NB4 (cell line): ENCODE data around the gene GALNTL6.

Experiments used
- MYC ChIP-seq: IDR thresholded peaks from 2 replicates; pipeline ENCODE4 v1.6.1; 2011; ENCODE audit warnings: low read depth, low read length
- POLR2A ChIP-seq: IDR thresholded peaks from 2 replicates; pipeline ENCODE4 v1.6.1; 2011; ENCODE audit warnings: mild to moderate bottlenecking; ENCODE audit not compliant: insufficient read length; ENCODE audit errors: extremely low read depth
- TF ChIP-seq, protein P1 (sequence below): IDR thresholded peaks from one replicate; pipeline ENCODE4 v1.5.1; 2012; ENCODE audit warnings: low read depth, low read length
- TF ChIP-seq, protein P2 (sequence below): IDR thresholded peaks from 2 replicates; pipeline ENCODE4 v1.6.1; 2011; ENCODE audit warnings: low read depth, low read length

DNA sequence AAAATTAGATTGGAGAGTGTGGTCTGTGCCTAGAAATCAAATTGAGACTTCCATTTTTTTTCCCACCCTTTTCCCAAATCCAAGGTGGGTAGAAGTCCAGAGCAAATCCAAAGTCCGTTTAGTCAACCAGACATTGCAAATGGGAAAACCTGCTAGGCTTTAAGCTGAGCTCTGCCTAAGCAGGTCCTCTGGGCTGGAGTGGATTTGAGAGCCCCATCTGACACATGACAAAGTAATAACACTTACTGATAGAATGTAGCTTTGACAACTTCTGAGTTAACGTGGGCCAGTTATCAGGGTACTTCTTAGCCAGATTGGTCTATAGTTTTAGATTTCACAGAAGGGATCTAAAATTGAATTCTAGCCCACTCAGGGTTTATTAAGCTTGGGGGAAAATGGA lies 242.3 kb downstream of the GALNTL6 start:
- no peak for TF ChIP-seq POLR2A
- TF ChIP-seq, protein P1, sequence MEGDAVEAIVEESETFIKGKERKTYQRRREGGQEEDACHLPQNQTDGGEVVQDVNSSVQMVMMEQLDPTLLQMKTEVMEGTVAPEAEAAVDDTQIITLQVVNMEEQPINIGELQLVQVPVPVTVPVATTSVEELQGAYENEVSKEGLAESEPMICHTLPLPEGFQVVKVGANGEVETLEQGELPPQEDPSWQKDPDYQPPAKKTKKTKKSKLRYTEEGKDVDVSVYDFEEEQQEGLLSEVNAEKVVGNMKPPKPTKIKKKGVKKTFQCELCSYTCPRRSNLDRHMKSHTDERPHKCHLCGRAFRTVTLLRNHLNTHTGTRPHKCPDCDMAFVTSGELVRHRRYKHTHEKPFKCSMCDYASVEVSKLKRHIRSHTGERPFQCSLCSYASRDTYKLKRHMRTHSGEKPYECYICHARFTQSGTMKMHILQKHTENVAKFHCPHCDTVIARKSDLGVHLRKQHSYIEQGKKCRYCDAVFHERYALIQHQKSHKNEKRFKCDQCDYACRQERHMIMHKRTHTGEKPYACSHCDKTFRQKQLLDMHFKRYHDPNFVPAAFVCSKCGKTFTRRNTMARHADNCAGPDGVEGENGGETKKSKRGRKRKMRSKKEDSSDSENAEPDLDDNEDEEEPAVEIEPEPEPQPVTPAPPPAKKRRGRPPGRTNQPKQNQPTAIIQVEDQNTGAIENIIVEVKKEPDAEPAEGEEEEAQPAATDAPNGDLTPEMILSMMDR = no peak
- TF ChIP-seq, protein P2, sequence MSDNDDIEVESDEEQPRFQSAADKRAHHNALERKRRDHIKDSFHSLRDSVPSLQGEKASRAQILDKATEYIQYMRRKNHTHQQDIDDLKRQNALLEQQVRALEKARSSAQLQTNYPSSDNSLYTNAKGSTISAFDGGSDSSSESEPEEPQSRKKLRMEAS = no peak
- TF ChIP-seq MYC = no peak
